ENCODE data around the gene CXCL14.

CXCL14 gene

GRCh38 chr5:135553688-135554462, 24.9 kb downstream of the CXCL14 start:
- 0 out of 2 replicates have a peak, but pooled peaks cover 1% of the 10 kb centered on the region for H4K20me1 ChIP-seq (ENCODE audit: control insufficient read depth, insufficient read depth, low read depth, low read length)
- no peak overlapping the region for H3K4me2 ChIP-seq (ENCODE audit: low read length)
- no peaks in the 10 kb centered on the region for H3K36me3 ChIP-seq (ENCODE audit: control insufficient read depth, low read length)
- no peaks in the 10 kb centered on the region for H3K9me2 ChIP-seq (replicated peaks; ENCODE audit: control insufficient read depth, low read length)
- TF ChIP-seq CTCF (IDR thresholded peaks at IDR 0.05; ENCODE audit: low read depth, low read length, poor library complexity, severe bottlenecking): peak; percentile 11
- no peak for TF ChIP-seq EZH2phosphoT487 (IDR thresholded peaks at IDR 0.05; ENCODE audit: borderline replicate concordance, low read length)
- no peak overlapping the region for H3K4me3 ChIP-seq (ENCODE audit: low read length)
- H3F3A ChIP-seq (ENCODE audit: control insufficient read depth, insufficient read depth): no peaks in the 10 kb centered on the region
- H3K9me3 ChIP-seq (ENCODE audit: control insufficient read depth, insufficient read depth, low read length): no peaks in the 10 kb centered on the region
- no peaks in the 10 kb centered on the region for H3K79me2 ChIP-seq (ENCODE audit: control insufficient read depth, low read length)
- peaks cover 8% of the 10 kb centered on the region; the same call in 1 of the 2 replicates for H3K27me3 ChIP-seq (ENCODE audit: control insufficient read depth, low read length)
- H3K4me1 ChIP-seq (ENCODE audit: control insufficient read depth, low read length): no peaks in the 10 kb centered on the region
- H3K27ac ChIP-seq (ENCODE audit: low read depth, low read length): no peak overlapping the region

- Histone ChIP-seq H4K20me1 (ENCODE audit: control insufficient read depth, insufficient read depth, low read depth, low read length) (0 out of 2 replicates have a peak, but pooled peaks cover 3% of the 10 kb centered on the region), H3K27ac (ENCODE audit: low read depth, low read length) (no peak overlapping the region), H3K4me3 (ENCODE audit: low read length) (no peak overlapping the region), H3K9me2 (replicated peaks; ENCODE audit: control insufficient read depth, low read length) (no peaks in the 10 kb centered on the region), H3K27me3 (ENCODE audit: control insufficient read depth, low read length) (peaks cover 7% of the 10 kb centered on the region; the same call in 1 of the 2 replicates), H3K4me1 (ENCODE audit: control insufficient read depth, low read length) (no peaks in the 10 kb centered on the region), H3K9me3 (ENCODE audit: control insufficient read depth, insufficient read depth, low read length) (no peaks in the 10 kb centered on the region), H3K4me2 (ENCODE audit: low read length) (no peak overlapping the region), H3F3A (ENCODE audit: control insufficient read depth, insufficient read depth) (no peaks in the 10 kb centered on the region), H3K36me3 (ENCODE audit: control insufficient read depth, low read length) (no peaks in the 10 kb centered on the region), H3K79me2 (ENCODE audit: control insufficient read depth, low read length) (no peaks in the 10 kb centered on the region)
- no peak for TF ChIP-seq EZH2phosphoT487 (IDR thresholded peaks at IDR 0.05; ENCODE audit: borderline replicate concordance, low read length)
- TF ChIP-seq CTCF (IDR thresholded peaks at IDR 0.05; ENCODE audit: low read depth, low read length, poor library complexity, severe bottlenecking): peak; percentile 88
Observed at GRCh38 chr5:135551593-135552447, 27.0 kb downstream of the CXCL14 start.

GRCh38 chr5:135549413-135549812, 29.4 kb downstream of the CXCL14 start:
- Histone ChIP-seq H4K20me1 (ENCODE audit: control insufficient read depth, insufficient read depth, low read depth, low read length) (0 out of 2 replicates have a peak, but pooled peaks cover 3% of the 10 kb centered on the region), H3K36me3 (ENCODE audit: control insufficient read depth, low read length) (no peaks in the 10 kb centered on the region), H3K4me1 (ENCODE audit: control insufficient read depth, low read length) (no peaks in the 10 kb centered on the region), H3F3A (ENCODE audit: control insufficient read depth, insufficient read depth) (no peaks in the 10 kb centered on the region), H3K4me3 (ENCODE audit: low read length) (no peak overlapping the region), H3K9me3 (ENCODE audit: control insufficient read depth, insufficient read depth, low read length) (no peaks in the 10 kb centered on the region), H3K9me2 (replicated peaks; ENCODE audit: control insufficient read depth, low read length) (no peaks in the 10 kb centered on the region), H3K27ac (ENCODE audit: low read depth, low read length) (no peak overlapping the region), H3K27me3 (ENCODE audit: control insufficient read depth, low read length) (peaks cover 24% of the 10 kb centered on the region), H3K4me2 (ENCODE audit: low read length) (no peak overlapping the region), H3K79me2 (ENCODE audit: control insufficient read depth, low read length) (no peaks in the 10 kb centered on the region)
- TF ChIP-seq EZH2phosphoT487 (IDR thresholded peaks at IDR 0.05; ENCODE audit: borderline replicate concordance, low read length) (no peak), CTCF (IDR thresholded peaks at IDR 0.05; ENCODE audit: low read depth, low read length, poor library complexity, severe bottlenecking) (no peak)
